Stomach (tissue), 4 donors: ENCODE measurements around the gene SCD5.

Experiments
- POLR2A ChIP-seq, 4 donors: fragments of 450-650 bp; IDR thresholded peaks; one replicate each; pipeline ENCODE4 v1.6.1; 2016; ENCODE audit warnings: antibody characterized with exemption in 4 of 4, control low read depth in 2 of 4, mild to moderate bottlenecking in 1 of 4, moderate library complexity in 1 of 4
- POLR2AphosphoS5 ChIP-seq, 3 donors: sonication (generic); formaldehyde crosslinking; IDR thresholded peaks; one replicate each; pipeline ENCODE4 v1.6.1; 2016; ENCODE audit warnings: antibody characterized with exemption in 3 of 3
- TF ChIP-seq, protein P1 (sequence below), 7 experiments: fragments of 450-650 bp in 4 of 7; fragments of 200-600 bp in 3 of 7; sonication (generic) in 3 of 7; IDR thresholded peaks; one replicate each; pipeline ENCODE4 v1.5.1; 2016 to 2019; ENCODE audit warnings: antibody characterized with exemption in 7 of 7, control low read depth in 2 of 7, mild to moderate bottlenecking in 1 of 7

GRCh38 chr4:82640540-82640939, 158.1 kb downstream of the SCD5 start:
- TF ChIP-seq, protein P1, sequence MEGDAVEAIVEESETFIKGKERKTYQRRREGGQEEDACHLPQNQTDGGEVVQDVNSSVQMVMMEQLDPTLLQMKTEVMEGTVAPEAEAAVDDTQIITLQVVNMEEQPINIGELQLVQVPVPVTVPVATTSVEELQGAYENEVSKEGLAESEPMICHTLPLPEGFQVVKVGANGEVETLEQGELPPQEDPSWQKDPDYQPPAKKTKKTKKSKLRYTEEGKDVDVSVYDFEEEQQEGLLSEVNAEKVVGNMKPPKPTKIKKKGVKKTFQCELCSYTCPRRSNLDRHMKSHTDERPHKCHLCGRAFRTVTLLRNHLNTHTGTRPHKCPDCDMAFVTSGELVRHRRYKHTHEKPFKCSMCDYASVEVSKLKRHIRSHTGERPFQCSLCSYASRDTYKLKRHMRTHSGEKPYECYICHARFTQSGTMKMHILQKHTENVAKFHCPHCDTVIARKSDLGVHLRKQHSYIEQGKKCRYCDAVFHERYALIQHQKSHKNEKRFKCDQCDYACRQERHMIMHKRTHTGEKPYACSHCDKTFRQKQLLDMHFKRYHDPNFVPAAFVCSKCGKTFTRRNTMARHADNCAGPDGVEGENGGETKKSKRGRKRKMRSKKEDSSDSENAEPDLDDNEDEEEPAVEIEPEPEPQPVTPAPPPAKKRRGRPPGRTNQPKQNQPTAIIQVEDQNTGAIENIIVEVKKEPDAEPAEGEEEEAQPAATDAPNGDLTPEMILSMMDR (IDR thresholded peaks at IDR 0.05) = no peak
- TF ChIP-seq POLR2A (IDR thresholded peaks at IDR 0.05) (no peak), POLR2AphosphoS5 (IDR thresholded peaks at IDR 0.05) (no peak)
